Esophagus muscularis mucosa (tissue), 3 donors: ENCODE data around the gene OCLN.

ENCODE experiments used
- POLR2A ChIP-seq: fragments of 450-650 bp; IDR thresholded peaks from one replicate; pipeline ENCODE4 v1.6.1; 2017; ENCODE audit warnings: antibody characterized with exemption, moderate library complexity, mild to moderate bottlenecking, low read depth
- POLR2AphosphoS5 ChIP-seq, 2 donors: sonication (generic); formaldehyde crosslinking; IDR thresholded peaks; one replicate each; pipeline ENCODE4 v1.6.1; 2017; ENCODE audit warnings: antibody characterized with exemption in 2 of 2
- TF ChIP-seq, protein P1 (sequence below), 3 experiments: fragments of 200-600 bp in 2 of 3; fragments of 450-650 bp in 1 of 3; sonication (generic) in 2 of 3; IDR thresholded peaks; one replicate each; pipeline ENCODE4 v1.5.1; 2017 to 2019; ENCODE audit warnings: antibody characterized with exemption in 3 of 3, mild to moderate bottlenecking in 2 of 3, moderate library complexity in 1 of 3

DNA sequence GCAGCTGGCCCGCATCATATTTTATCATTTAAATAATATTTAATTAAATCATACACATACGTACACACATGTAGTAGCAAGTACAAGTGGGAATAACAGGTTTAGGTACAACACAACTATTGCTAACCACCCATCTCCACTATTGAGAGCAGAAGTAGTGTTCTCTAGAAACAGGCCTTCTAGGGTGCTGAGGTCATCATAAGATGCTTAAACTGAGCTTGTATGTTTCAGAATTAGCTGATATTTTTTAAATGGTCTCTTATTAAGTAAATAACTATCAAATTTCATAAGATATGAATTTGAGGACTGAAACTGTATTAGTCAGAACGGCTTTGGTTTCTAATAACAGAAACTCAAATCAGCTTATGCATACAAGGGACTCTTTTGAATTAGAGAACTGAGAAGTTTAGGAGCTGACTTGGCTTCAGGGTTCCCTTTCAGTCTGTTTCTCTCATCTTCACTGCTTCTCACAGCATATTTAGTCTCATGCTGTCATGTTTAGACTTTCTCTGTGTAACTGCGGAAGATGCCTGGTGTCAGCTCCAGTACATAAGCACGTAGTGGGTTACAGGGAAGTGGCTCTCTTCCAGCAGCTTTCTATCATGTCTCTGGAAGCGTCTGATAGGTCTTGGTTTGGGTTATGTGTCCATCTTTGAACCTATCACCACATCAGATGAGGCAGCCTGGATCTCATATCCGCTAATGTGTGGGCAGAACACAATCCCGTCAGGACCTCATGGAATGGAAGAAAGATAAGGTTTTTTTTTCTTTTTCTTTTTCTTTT lies 25.0 kb upstream of the OCLN start:
- TF ChIP-seq, protein P1, sequence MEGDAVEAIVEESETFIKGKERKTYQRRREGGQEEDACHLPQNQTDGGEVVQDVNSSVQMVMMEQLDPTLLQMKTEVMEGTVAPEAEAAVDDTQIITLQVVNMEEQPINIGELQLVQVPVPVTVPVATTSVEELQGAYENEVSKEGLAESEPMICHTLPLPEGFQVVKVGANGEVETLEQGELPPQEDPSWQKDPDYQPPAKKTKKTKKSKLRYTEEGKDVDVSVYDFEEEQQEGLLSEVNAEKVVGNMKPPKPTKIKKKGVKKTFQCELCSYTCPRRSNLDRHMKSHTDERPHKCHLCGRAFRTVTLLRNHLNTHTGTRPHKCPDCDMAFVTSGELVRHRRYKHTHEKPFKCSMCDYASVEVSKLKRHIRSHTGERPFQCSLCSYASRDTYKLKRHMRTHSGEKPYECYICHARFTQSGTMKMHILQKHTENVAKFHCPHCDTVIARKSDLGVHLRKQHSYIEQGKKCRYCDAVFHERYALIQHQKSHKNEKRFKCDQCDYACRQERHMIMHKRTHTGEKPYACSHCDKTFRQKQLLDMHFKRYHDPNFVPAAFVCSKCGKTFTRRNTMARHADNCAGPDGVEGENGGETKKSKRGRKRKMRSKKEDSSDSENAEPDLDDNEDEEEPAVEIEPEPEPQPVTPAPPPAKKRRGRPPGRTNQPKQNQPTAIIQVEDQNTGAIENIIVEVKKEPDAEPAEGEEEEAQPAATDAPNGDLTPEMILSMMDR (IDR thresholded peaks at IDR 0.05): no peak
- TF ChIP-seq POLR2AphosphoS5 (IDR thresholded peaks at IDR 0.05) (no peak), POLR2A (no peak)
